Body of pancreas (tissue), 4 donors: Measurements from ENCODE around the gene B4GAT1. TPM values are rescaled to one million over a fixed set of nuclear protein-coding genes. Genes with fewer than 3 reads are reported as not detected.

Source experiments
- ATAC-seq: fragments of 150-250 bp; one replicate; pipeline ENCODE4 v1.9.1; 2016
- DNase-seq, 4 donors: peaks; one replicate each; pipeline ENCODE4 v3.0.0-alpha.2; 2019
- H3K27ac ChIP-seq, 4 donors: fragments of 200-600 bp; sonication (generic); 1 replicate in 3 of 4; 2 replicates in 1 of 4; pipeline versions ENCODE4 v1.5.1 to v1.6.1; 2016 to 2019; ENCODE audit warnings: mild to moderate bottlenecking in 1 of 4, mixed read lengths in 1 of 4, moderate library complexity in 1 of 4
- H3K27me3 ChIP-seq, 2 donors: fragments of 200-600 bp; sonication (generic); one replicate each; pipeline ENCODE4 v1.6.0; 2016; ENCODE audit warnings: mild to moderate bottlenecking in 1 of 2
- H3K36me3 ChIP-seq, 2 donors: fragments of 200-600 bp; sonication (generic); replicated peaks in 1 of 2; 2 replicates each; pipeline ENCODE4 v1.5.1; 2016; ENCODE audit warnings: low read depth in 2 of 2; ENCODE audit not compliant: insufficient read depth in 1 of 2
- H3K4me1 ChIP-seq: fragments of 200-600 bp; sonication (generic); one replicate; pipeline ENCODE4 v1.6.0; 2016
- H3K4me3 ChIP-seq, 2 donors: fragments of 200-600 bp; sonication (generic); 1 replicate in 1 of 2; 2 replicates in 1 of 2; pipeline ENCODE4 v1.5.1; 2016 to 2019
- H3K9me3 ChIP-seq, 3 donors: fragments of 200-600 bp; sonication (generic); 1 replicate in 2 of 3; 2 replicates in 1 of 3; pipeline ENCODE4 v1.5.1; 2016
- CTCF ChIP-seq, 7 experiments: fragments of 450-650 bp in 4 of 7; fragments of 200-600 bp in 3 of 7; sonication (generic) in 3 of 7; IDR thresholded peaks; one replicate each; pipeline ENCODE4 v1.5.1; 2016 to 2019; ENCODE audit warnings: antibody characterized with exemption in 7 of 7
- POLR2A ChIP-seq, 3 donors: fragments of 450-650 bp; IDR thresholded peaks; one replicate each; pipeline ENCODE4 v1.6.1; 2016; ENCODE audit warnings: antibody characterized with exemption in 3 of 3, mild to moderate bottlenecking in 2 of 3
- WGBS, 2 donors: methylation state at CpG; one replicate each; pipeline ENCODE4 v1.1.5; 2017; 5-methylcytosine and 5-hydroxymethylcytosine counted together
- intact Hi-C: fragments of 100-400 bp; cut with DNase I; formaldehyde crosslinking; loops from one replicate; pipeline ENCODE4 v1.15.1; 2023
- total RNA-seq, 2 donors: library from RNA; depleted of rRNA; stranded (reverse); fragments of >200 nt; gene quantifications; one replicate each; pipeline ENCODE4 v1.1.0, GENCODE V29; 2016

Gene B4GAT1
- total RNA-seq, 2 donors from 2014 or later: 17.8 to 20.8 TPM

- peaks cover 11% of the 10 kb centered on the region for H3K4me1 ChIP-seq
- H3K9me3 ChIP-seq: no peaks in the 10 kb centered on the region
- H3K4me3 ChIP-seq: no peak overlapping the region
- no peak overlapping the region for H3K27ac ChIP-seq
- intact Hi-C loops: no loop called here
- TF ChIP-seq POLR2A (IDR thresholded peaks at IDR 0.05) (no peak), CTCF (IDR thresholded peaks at IDR 0.05) (no peak)
- no peak for ATAC-seq
- 76 to 79% methylated on average over 3 of the region's 3 CpGs for WGBS, 2 donors
- H3K36me3 ChIP-seq: no peaks in the 10 kb centered on the region
- DNase-seq: no peak
- no peaks in the 10 kb centered on the region for H3K27me3 ChIP-seq
Measured at GRCh38 chr11:66329165-66329673, 18.2 kb downstream of the B4GAT1 start.

- H3K4me1 ChIP-seq: peaks cover 11% of the 10 kb centered on the region
- peak; percentile 74 to 78 (median 76) for DNase-seq
- H3K9me3 ChIP-seq: no peaks in the 10 kb centered on the region
- peak overlapping the region in 2 of 4 donors; percentile 23 to 25 for H3K27ac ChIP-seq
- ATAC-seq: peak; percentile 91
- peak; percentile 86 to 94 (median 88) for TF ChIP-seq CTCF (IDR thresholded peaks at IDR 0.05)
- TF ChIP-seq POLR2A (IDR thresholded peaks at IDR 0.05): no peak
- intact Hi-C loops: no loop called here
- no peaks in the 10 kb centered on the region for H3K27me3 ChIP-seq
- H3K36me3 ChIP-seq: no peaks in the 10 kb centered on the region
- H3K4me3 ChIP-seq: no peak overlapping the region
- 11 to 13% methylated on average over 12 to 19 of the region's 19 CpGs for WGBS, 2 donors
Measured at GRCh38 chr11:66328302-66329144, 18.9 kb downstream of the B4GAT1 start.

GRCh38 chr11:66328031-66328301 lies 19.5 kb downstream of the B4GAT1 start:
- H3K4me1 ChIP-seq: peaks cover 11% of the 10 kb centered on the region
- no peaks in the 10 kb centered on the region for H3K9me3 ChIP-seq
- ATAC-seq (no peak), DNase-seq (no peak)
- intact Hi-C loops: no loop called here
- H3K4me3 ChIP-seq: no peak overlapping the region
- H3K27me3 ChIP-seq: no peaks in the 10 kb centered on the region
- 0 to 69% methylated on average over 1 to 3 of the region's 3 CpGs for WGBS, 2 donors
- no peak for TF ChIP-seq POLR2A (IDR thresholded peaks at IDR 0.05)
- TF ChIP-seq CTCF (IDR thresholded peaks at IDR 0.05): no peak
- no peak overlapping the region for H3K27ac ChIP-seq
- H3K36me3 ChIP-seq: no peaks in the 10 kb centered on the region

- no peak for DNase-seq
- no peak overlapping the region for H3K4me3 ChIP-seq
- no peaks in the 10 kb centered on the region for H3K36me3 ChIP-seq
- no peak for ATAC-seq
- 68 to 84% methylated on average over 8 of the region's 10 CpGs for WGBS, 2 donors
- TF ChIP-seq POLR2A (IDR thresholded peaks at IDR 0.05): no peak
- TF ChIP-seq CTCF (IDR thresholded peaks at IDR 0.05): no peak
- H3K9me3 ChIP-seq: no peaks in the 10 kb centered on the region
- intact Hi-C loops: no loop called here
- H3K27ac ChIP-seq: peak overlapping the region in 2 of 4 donors; percentile 2 to 9
- peaks cover 11% of the 10 kb centered on the region for H3K4me1 ChIP-seq
- H3K27me3 ChIP-seq: no peaks in the 10 kb centered on the region
Measured at GRCh38 chr11:66327171-66328030, 20.0 kb downstream of the B4GAT1 start.
